Activated CD8-positive, alpha-beta T cell treated with anti-CD3 and anti-CD28 coated beads for 36 hours (primary cell): ENCODE measurements around the gene RNPS1. TPM values are rescaled to one million over a fixed set of nuclear protein-coding genes. Genes with fewer than 3 reads are reported as not detected.
A peak's percentile ranks its signal among the peaks of the same experiment; 100 is the strongest.

Source experiments
- ATAC-seq: fragments of 200-7000 bp; cut with Tn5 transposase; one replicate; pipeline ENCODE4 v1.10.0; 2021; ENCODE audit warnings: mild to moderate bottlenecking, moderate library complexity
- CTCF ChIA-PET: fragments of 350-600 bp; sonication (Branson Sonifier 250); formaldehyde crosslinking; loops from one replicate; lab custom pipeline; 2021; ENCODE audit warnings: antibody characterized with exemption; lab: Charles Lee
- POLR2A ChIA-PET: fragments of 350-600 bp; sonication (Branson Sonifier 250); formaldehyde crosslinking; loops from one replicate; lab custom pipeline; 2021; ENCODE audit warnings: antibody characterized with exemption; lab: Charles Lee
- DNase-seq: peaks from one replicate; pipeline ENCODE4 v3.0.0-alpha.2; 2020
- H3K27ac Mint-ChIP-seq: one replicate; pipeline ENCODE4 v1.8.0; 2021; ENCODE audit warnings: mild to moderate bottlenecking, mixed read lengths
- H3K27me3 Mint-ChIP-seq: one replicate; pipeline ENCODE4 v1.8.0; 2021; ENCODE audit warnings: mixed read lengths
- H3K36me3 Mint-ChIP-seq: one replicate; pipeline ENCODE4 v1.8.0; 2021; ENCODE audit warnings: low read depth, mixed read lengths
- H3K4me1 Mint-ChIP-seq: one replicate; pipeline ENCODE4 v1.8.0; 2021; ENCODE audit warnings: low read depth, mixed read lengths
- H3K4me3 Mint-ChIP-seq: one replicate; pipeline ENCODE4 v1.8.0; 2021; ENCODE audit warnings: mild to moderate bottlenecking, moderate library complexity, mixed read lengths
- H3K9me3 Mint-ChIP-seq: one replicate; pipeline ENCODE4 v1.8.0; 2021; ENCODE audit warnings: mixed read lengths
- CTCF ChIP-seq: fragments of 200-600 bp; IDR thresholded peaks from one replicate; pipeline ENCODE4 v1.8.0; 2022; ENCODE audit warnings: antibody characterized with exemption, mild to moderate bottlenecking
- intact Hi-C: fragments of 100-400 bp; cut with micrococcal nuclease; formaldehyde crosslinking; loops from one replicate; pipeline ENCODE4 v1.10.0; 2022
- total RNA-seq, 2 experiments: library from RNA; stranded (reverse); gene quantifications; one replicate each; pipeline ENCODE4 v1.2.3, GENCODE V29; 2021

RNPS1 gene
- total RNA-seq, 2 experiments from 2014 or later = 334 to 358 TPM

GRCh38 chr16:2238838-2239675 is 28.9 kb downstream of the RNPS1 start:
- no peak overlapping the region for H3K27ac Mint-ChIP-seq
- POLR2A ChIA-PET = interaction anchor here (0.8 to 1.4 kb wide), 7 partner anchors 12 to 84 kb away, joined by 3 to 4 read pairs (median 3); partner anchors contain the start of genes ECI1, RNPS1 and TRAF7
- DNase-seq (no peak), ATAC-seq (no peak)
- no peaks in the 10 kb centered on the region for H3K27me3 Mint-ChIP-seq
- no peak overlapping the region for H3K4me3 Mint-ChIP-seq
- peaks cover 14% of the 10 kb centered on the region for H3K36me3 Mint-ChIP-seq
- no peak for TF ChIP-seq CTCF
- no peaks in the 10 kb centered on the region for H3K9me3 Mint-ChIP-seq
- H3K4me1 Mint-ChIP-seq = peaks cover 2% of the 10 kb centered on the region
- CTCF ChIA-PET = no interaction called here
- intact Hi-C loops = no loop called here

GRCh38 chr16:2238150-2238837 is 29.6 kb downstream of the RNPS1 start:
- intact Hi-C loops = no loop called here
- DNase-seq (no peak), ATAC-seq (peak; percentile 17)
- POLR2A ChIA-PET = interaction anchor here (0.9 to 3.5 kb wide), 7 partner anchors 12 to 83 kb away, joined by 3 to 16 read pairs (median 4); partner anchors contain the start of genes ECI1, RNPS1 and TRAF7
- H3K36me3 Mint-ChIP-seq = peaks cover 16% of the 10 kb centered on the region
- H3K27me3 Mint-ChIP-seq = no peaks in the 10 kb centered on the region
- CTCF ChIA-PET = no interaction called here
- H3K27ac Mint-ChIP-seq = no peak overlapping the region
- TF ChIP-seq CTCF = no peak
- H3K9me3 Mint-ChIP-seq = no peaks in the 10 kb centered on the region
- no peak overlapping the region for H3K4me3 Mint-ChIP-seq
- peaks cover 2% of the 10 kb centered on the region for H3K4me1 Mint-ChIP-seq

- Mint-ChIP-seq H3K4me3 (no peak overlapping the region), H3K36me3 (peaks cover 19% of the 10 kb centered on the region), H3K9me3 (no peaks in the 10 kb centered on the region), H3K27me3 (no peaks in the 10 kb centered on the region), H3K4me1 (peaks cover 2% of the 10 kb centered on the region), H3K27ac (no peak overlapping the region)
- DNase-seq = no peak
- ChIA-PET POLR2A (interaction anchor here (0.8 to 3.5 kb wide), 5 partner anchors 10 to 22 kb away, joined by 3 to 16 read pairs (median 4); partner anchors contain the start of gene ECI1), CTCF (no interaction called here)
- intact Hi-C loops = no loop called here
- no peak for ATAC-seq
- TF ChIP-seq CTCF = no peak
Observed at GRCh38 chr16:2237493-2238149, 30.3 kb downstream of the RNPS1 start.

GRCh38 chr16:2237102-2237482 is 30.8 kb downstream of the RNPS1 start:
- ChIA-PET CTCF (no interaction called here), POLR2A (interaction anchor here (0.8 to 3.5 kb wide), 5 partner anchors 11 to 82 kb away, joined by 3 to 16 read pairs (median 3); partner anchors contain the start of genes ECI1 and TRAF7)
- H3K27ac Mint-ChIP-seq = no peak overlapping the region
- peaks cover 19% of the 10 kb centered on the region for H3K36me3 Mint-ChIP-seq
- intact Hi-C loops = no loop called here
- H3K4me3 Mint-ChIP-seq = no peak overlapping the region
- ATAC-seq = no peak
- TF ChIP-seq CTCF = no peak
- H3K4me1 Mint-ChIP-seq = peaks cover 2% of the 10 kb centered on the region
- H3K27me3 Mint-ChIP-seq = no peaks in the 10 kb centered on the region
- DNase-seq = no peak
- no peaks in the 10 kb centered on the region for H3K9me3 Mint-ChIP-seq
